Colonic mucosa (tissue), 4 donors: Measurements from ENCODE around the gene CCM2. TPM values are rescaled to one million over a fixed set of nuclear protein-coding genes. Genes with fewer than 3 reads are reported as not detected.

Source experiments
- DNase-seq: peaks from one replicate; pipeline ENCODE4 v3.0.0-alpha.2; 2020
- H3K27ac ChIP-seq: fragments of 200-600 bp; one replicate; pipeline ENCODE4 v1.8.0; 2021
- H3K27me3 ChIP-seq: fragments of 200-600 bp; one replicate; pipeline ENCODE4 v1.8.0; 2021
- H3K36me3 ChIP-seq: fragments of 200-600 bp; one replicate; pipeline ENCODE4 v1.8.0; 2021
- H3K4me1 ChIP-seq: fragments of 200-600 bp; one replicate; pipeline ENCODE4 v1.8.0; 2021; ENCODE audit warnings: mild to moderate bottlenecking
- H3K4me3 ChIP-seq: fragments of 200-600 bp; one replicate; pipeline ENCODE4 v1.8.0; 2021
- H3K9ac ChIP-seq, 2 donors: one replicate each; pipeline ENCODE4 v1.7.0; 2013; ENCODE audit warnings: control low read depth in 2 of 2, low read depth in 2 of 2, low read length in 2 of 2
- H3K9me3 ChIP-seq: fragments of 200-600 bp; one replicate; pipeline ENCODE4 v1.8.0; 2021
- CTCF ChIP-seq: fragments of 200-600 bp; IDR thresholded peaks from one replicate; pipeline ENCODE4 v1.8.0; 2022; ENCODE audit warnings: antibody characterized with exemption, mild to moderate bottlenecking
- intact Hi-C: fragments of 100-400 bp; cut with DNase I; formaldehyde crosslinking; loops from one replicate; pipeline ENCODE4 v1.14.1; 2022
- total RNA-seq, 2 donors: library from RNA; stranded (reverse); fragmentation: NEBNext Ultra II Directional in 1 of 2; extraction: Animal tissue kit (Norgen Biotek cat#: 25700) in 1 of 2; gene quantifications; one replicate each; pipeline ENCODE4 v1.2.1, GENCODE V29; 2021
- donor health status: healthy.
- donor health status: DM: no; HTN: no; CAD: no.
- donor health status: DM: no; HTN: no; CAD: no.

Gene CCM2
- total RNA-seq, 2 donors from 2014 or later: 34.8 to 38.0 TPM

- H3K36me3 ChIP-seq: no peaks in the 10 kb centered on the region
- no peak overlapping the region for H3K9ac ChIP-seq
- no peak overlapping the region for H3K27ac ChIP-seq
- H3K27me3 ChIP-seq: no peaks in the 10 kb centered on the region
- H3K4me1 ChIP-seq: no peaks in the 10 kb centered on the region
- intact Hi-C loops: no loop called here
- no peak for DNase-seq
- no peak for TF ChIP-seq CTCF
- no peak overlapping the region for H3K4me3 ChIP-seq
- H3K9me3 ChIP-seq: no peaks in the 10 kb centered on the region
These were observed 55.7 kb downstream of the CCM2 start for GRCh38 chr7:45055594-45056219.

- no peaks in the 10 kb centered on the region for H3K36me3 ChIP-seq
- H3K4me1 ChIP-seq: no peaks in the 10 kb centered on the region
These were observed 57.9 kb downstream of the CCM2 start for GRCh38 chr7:45057878-45058277.

GRCh38 chr7:45060295-45060694 is 60.3 kb downstream of the CCM2 start:
- no peaks in the 10 kb centered on the region for H3K27me3 ChIP-seq
- H3K36me3 ChIP-seq: no peaks in the 10 kb centered on the region
- no peak overlapping the region for H3K27ac ChIP-seq
- no peak overlapping the region for H3K9ac ChIP-seq
- H3K4me3 ChIP-seq: no peak overlapping the region
- TF ChIP-seq CTCF: no peak
- no peaks in the 10 kb centered on the region for H3K4me1 ChIP-seq
- intact Hi-C loops: no loop called here
- H3K9me3 ChIP-seq: no peaks in the 10 kb centered on the region
- DNase-seq: no peak

More at GRCh38 chr7:45057878-45058277, 57.9 kb downstream of the CCM2 start:
- no peak for DNase-seq
- H3K9me3 ChIP-seq: no peaks in the 10 kb centered on the region
- no peak for TF ChIP-seq CTCF
- intact Hi-C loops: no loop called here
- no peak overlapping the region for H3K9ac ChIP-seq
- H3K27me3 ChIP-seq: no peaks in the 10 kb centered on the region
- no peak overlapping the region for H3K27ac ChIP-seq
- H3K4me3 ChIP-seq: no peak overlapping the region

GRCh38 chr7:45061352-45061751 is 61.4 kb downstream of the CCM2 start:
- H3K27ac ChIP-seq: no peak overlapping the region
- no peak for TF ChIP-seq CTCF
- no peak for DNase-seq
- H3K9me3 ChIP-seq: no peaks in the 10 kb centered on the region
- H3K4me1 ChIP-seq: no peaks in the 10 kb centered on the region
- H3K27me3 ChIP-seq: no peaks in the 10 kb centered on the region
- no peaks in the 10 kb centered on the region for H3K36me3 ChIP-seq
- intact Hi-C loops: no loop called here
- H3K4me3 ChIP-seq: no peak overlapping the region
- no peak overlapping the region for H3K9ac ChIP-seq

GRCh38 chr7:45061806-45062425 is 61.9 kb downstream of the CCM2 start:
- Histone ChIP-seq H3K27me3 (no peaks in the 10 kb centered on the region), H3K4me1 (no peaks in the 10 kb centered on the region), H3K27ac (no peak overlapping the region), H3K36me3 (no peaks in the 10 kb centered on the region), H3K9me3 (no peaks in the 10 kb centered on the region), H3K9ac (no peak overlapping the region), H3K4me3 (no peak overlapping the region)
- DNase-seq: no peak
- intact Hi-C loops: no loop called here
- TF ChIP-seq CTCF: no peak
